T-helper 2 cell (primary cell): ENCODE data around the gene SCAF4.

Experiments
- DNase-seq, 5 experiments: peaks; one replicate each; pipeline versions ENCODE4 v3.0.0 to v3.0.0-alpha.2; 2012 to 2022

Gene SCAF4

GRCh38 chr21:31711326-31711725, 20.6 kb downstream of the SCAF4 start:
- no peak for DNase-seq

- no peak for DNase-seq
Measured at GRCh38 chr21:31710586-31710985, 21.3 kb downstream of the SCAF4 start.

GRCh38 chr21:31708541-31708940, 23.4 kb downstream of the SCAF4 start:
- no peak for DNase-seq

GRCh38 chr21:31707499-31707898, 24.4 kb downstream of the SCAF4 start:
- DNase-seq = no peak

GRCh38 chr21:31706562-31706961, 25.4 kb downstream of the SCAF4 start:
- DNase-seq = no peak

- no peak for DNase-seq
Measured at GRCh38 chr21:31700040-31700439, 31.9 kb downstream of the SCAF4 start.

- no peak for DNase-seq
Measured at GRCh38 chr21:31698461-31698860, 33.5 kb downstream of the SCAF4 start.

- DNase-seq = no peak
Measured at GRCh38 chr21:31696424-31696823, 35.5 kb downstream of the SCAF4 start.

GRCh38 chr21:31693222-31693621, 38.7 kb downstream of the SCAF4 start:
- DNase-seq = no peak

- DNase-seq = no peak
Measured at GRCh38 chr21:31688603-31689368, 43.1 kb downstream of the SCAF4 start.

- no peak for DNase-seq
Measured at GRCh38 chr21:31687108-31687507, 44.8 kb downstream of the SCAF4 start.

- no peak for DNase-seq
Measured at GRCh38 chr21:31686272-31686915, 45.5 kb downstream of the SCAF4 start.

GRCh38 chr21:31684918-31685317, 47.0 kb downstream of the SCAF4 start:
- no peak for DNase-seq

- DNase-seq = no peak
Measured at GRCh38 chr21:31683029-31683428, 48.9 kb downstream of the SCAF4 start.

GRCh38 chr21:31682620-31683019, 49.3 kb downstream of the SCAF4 start:
- DNase-seq = no peak

GRCh38 chr21:31678478-31678877, 53.4 kb downstream of the SCAF4 start:
- DNase-seq = no peak

- no peak for DNase-seq
Measured at GRCh38 chr21:31677047-31677446, 54.9 kb downstream of the SCAF4 start.

GRCh38 chr21:31675960-31676359, 56.0 kb downstream of the SCAF4 start:
- DNase-seq = no peak

GRCh38 chr21:31675318-31675717, 56.6 kb downstream of the SCAF4 start:
- DNase-seq = no peak

- DNase-seq = no peak
Measured at GRCh38 chr21:31673321-31673912, 58.5 kb downstream of the SCAF4 start.

GRCh38 chr21:31671931-31672330, 60.0 kb downstream of the SCAF4 start:
- no peak for DNase-seq

GRCh38 chr21:31671146-31671716, 60.7 kb downstream of the SCAF4 start:
- DNase-seq = no peak

- no peak for DNase-seq
Measured at GRCh38 chr21:31670070-31670469, 61.8 kb downstream of the SCAF4 start.
